NCI-H2107 treated with DMSO at 0.1 percent for 48 hours (cell line): ENCODE data around the gene OR2B2.

ENCODE experiments used
- DNase-seq: peaks from one replicate; lab custom pipeline; 2025; ENCODE audit not compliant: unreplicated experiment; lab: John Stamatoyannopoulos, UW

Gene OR2B2

GRCh38 chr6:27867945-27868300 is 44.3 kb downstream of the OR2B2 start:
- DNase-seq, result no peak

DNA sequence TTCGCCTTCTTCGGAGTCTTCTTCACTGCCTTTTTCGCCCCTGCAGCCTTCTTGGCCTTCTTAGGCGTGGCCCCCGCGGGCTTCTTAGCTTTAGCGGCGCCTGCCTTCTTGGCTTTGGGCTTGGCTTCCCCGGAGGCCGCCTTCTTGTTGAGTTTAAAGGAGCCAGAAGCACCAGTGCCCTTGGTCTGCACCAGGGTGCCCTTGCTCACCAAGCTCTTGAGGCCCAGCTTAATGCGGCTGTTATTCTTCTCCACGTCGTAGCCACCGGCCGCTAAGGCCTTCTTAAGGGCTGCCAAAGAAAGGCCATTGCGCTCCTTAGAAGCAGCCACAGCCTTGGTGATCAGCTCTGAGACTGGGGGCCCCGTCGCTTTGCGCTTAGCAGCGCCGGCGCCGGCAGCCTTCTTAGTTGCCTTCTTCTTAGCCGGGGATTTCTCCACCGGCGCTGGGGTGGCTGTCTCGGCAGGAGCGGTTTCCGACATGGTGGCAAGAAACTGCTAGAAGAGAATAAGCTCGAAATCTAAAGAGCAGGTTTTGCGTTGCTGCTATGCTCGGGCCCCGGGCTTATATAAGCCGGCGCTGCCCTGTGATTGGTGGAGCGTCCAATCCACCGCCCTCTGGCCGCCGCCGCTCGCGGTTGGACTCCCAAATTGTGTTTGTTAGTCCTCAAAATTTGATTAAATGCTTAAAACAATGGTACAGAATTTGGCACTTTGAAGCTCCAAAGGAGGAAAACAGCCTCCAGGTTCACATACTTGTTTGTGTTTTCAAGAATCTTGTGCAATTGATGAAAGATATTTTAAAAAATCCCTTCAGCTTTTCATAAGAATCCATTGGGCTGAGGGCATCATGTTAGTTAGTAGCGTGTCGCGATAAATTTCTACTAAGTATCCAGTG is 44.9 kb downstream of the OR2B2 start:
- DNase-seq, result no peak

DNA sequence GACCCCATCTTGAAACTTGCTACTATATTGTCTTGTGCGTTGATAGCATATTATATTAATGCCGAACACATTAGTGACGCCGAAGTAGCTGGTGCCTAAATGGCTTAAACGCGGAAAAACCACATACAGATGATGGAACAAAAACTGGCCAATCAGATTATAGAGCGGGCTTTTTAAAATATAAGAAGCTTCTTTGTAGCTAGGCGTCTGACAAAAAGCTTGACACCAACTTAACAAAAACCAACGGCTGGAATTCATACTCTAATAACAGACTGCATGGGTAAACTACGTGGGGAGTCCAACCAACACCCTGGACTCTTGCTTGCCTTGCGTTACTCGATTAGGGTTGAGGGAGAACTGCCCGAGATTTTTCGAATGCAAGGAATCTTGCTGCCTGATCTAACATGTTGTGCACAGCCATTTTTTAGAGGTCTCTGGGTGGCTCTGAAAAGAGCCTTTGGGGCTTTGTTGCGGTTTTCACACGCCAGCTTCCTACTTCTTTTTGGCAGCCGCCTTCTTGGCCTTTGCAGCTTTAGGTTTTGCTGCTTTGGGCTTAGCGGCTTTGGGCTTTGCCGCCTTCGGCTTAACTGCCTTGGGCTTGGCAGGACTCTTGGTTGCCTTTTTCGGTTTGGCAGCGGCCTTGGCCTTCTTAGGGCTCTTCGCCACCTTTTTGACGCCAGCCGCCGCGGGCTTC is 45.7 kb downstream of the OR2B2 start:
- DNase-seq, result peak; percentile 42

DNA sequence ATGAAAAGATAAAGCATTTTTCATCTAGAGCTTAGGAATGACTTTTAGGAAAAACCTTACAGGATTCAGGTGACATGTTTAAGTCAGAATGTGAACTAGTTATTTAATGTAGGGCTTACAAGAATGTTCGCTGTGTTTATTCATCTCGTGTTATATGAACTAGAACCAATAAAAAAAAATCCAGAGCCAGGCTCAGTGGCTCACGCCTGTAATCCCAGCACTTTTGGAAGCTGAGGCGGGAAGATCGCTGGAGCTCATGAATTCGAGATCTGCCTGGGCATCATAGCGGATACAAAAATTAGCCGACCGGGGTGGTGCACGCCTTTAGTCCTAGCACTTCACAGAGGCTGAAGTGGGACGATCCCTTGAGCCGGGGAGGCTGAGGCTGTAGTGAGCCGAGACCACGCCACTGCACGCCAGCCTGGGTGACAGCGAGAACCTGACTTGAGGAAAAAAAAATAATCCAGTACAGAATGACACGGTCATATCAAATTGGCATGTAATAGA is 46.3 kb downstream of the OR2B2 start:
- DNase-seq, result no peak

DNA sequence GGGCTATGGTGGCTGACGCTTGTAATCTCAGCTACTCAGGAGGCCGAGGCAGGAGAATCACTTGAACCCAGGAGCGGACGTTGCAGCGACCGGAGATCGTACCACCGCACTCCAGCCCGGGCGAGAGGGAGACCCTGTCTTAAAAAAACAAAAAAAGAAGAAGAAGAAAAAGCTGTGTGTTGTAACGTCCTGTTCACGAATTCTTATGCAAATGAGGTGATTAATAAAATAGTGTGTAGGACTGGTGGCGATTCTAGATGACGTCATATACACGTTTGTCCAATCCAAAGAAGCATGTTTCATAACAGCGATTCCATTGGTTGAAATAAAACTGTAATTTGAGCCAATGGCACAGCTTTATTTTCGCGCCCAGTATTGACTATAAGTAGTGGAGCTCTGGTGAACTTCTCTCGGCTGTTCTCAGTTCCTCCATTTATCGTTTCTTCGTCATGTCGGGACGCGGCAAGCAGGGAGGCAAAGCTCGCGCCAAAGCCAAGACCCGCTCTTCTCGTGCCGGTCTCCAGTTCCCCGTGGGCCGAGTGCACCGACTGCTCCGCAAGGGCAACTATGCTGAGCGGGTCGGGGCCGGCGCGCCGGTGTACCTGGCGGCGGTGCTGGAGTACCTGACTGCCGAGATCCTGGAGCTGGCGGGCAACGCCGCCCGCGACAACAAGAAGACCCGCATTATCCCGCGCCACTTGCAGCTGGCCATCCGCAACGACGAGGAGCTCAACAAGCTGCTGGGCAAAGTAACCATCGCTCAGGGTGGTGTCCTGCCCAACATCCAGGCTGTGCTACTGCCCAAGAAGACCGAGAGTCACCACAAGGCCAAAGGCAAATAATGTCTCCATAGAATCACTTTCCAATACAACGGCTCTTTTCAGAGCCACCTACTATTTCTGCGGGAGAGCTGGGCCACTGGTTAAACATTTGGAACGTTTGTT is 47.0 kb downstream of the OR2B2 start:
- peak; percentile 92 for DNase-seq

- no peak for DNase-seq
Observed at GRCh38 chr6:27863962-27864905, 48.0 kb downstream of the OR2B2 start.

DNA sequence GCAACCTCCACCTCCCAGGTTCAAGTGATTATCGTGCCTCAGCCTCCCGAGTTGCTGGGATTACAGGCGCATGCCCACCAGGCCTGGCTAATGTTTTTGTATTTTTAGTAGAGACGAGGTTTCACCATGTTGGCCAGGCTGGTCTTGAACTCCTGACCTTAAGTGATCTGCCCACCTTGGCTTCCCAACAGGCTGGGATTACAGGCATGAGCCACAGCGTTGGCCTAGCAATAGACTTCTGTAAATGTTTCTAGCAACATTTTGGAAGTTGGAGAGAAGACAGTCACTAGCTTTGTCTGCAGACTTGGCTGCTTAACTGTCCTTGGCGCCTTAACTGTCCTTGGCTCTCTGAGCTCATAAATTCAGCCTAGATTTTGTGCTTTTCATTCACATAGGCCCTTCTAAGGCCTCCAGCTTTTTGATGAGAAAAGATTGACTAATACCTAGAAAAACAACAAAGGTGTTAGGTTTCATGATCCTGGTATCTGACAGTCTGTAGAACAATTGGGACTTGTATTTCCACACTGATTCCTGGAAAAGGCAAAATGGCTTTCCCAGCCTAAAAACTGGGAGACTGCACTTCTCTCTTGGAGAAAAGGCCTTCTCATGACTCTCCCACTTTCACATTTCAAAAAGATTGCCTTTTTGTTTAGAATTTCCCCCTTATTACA is 49.7 kb downstream of the OR2B2 start:
- no peak for DNase-seq

GRCh38 chr6:27861861-27862260 is 50.3 kb downstream of the OR2B2 start:
- no peak for DNase-seq

DNA sequence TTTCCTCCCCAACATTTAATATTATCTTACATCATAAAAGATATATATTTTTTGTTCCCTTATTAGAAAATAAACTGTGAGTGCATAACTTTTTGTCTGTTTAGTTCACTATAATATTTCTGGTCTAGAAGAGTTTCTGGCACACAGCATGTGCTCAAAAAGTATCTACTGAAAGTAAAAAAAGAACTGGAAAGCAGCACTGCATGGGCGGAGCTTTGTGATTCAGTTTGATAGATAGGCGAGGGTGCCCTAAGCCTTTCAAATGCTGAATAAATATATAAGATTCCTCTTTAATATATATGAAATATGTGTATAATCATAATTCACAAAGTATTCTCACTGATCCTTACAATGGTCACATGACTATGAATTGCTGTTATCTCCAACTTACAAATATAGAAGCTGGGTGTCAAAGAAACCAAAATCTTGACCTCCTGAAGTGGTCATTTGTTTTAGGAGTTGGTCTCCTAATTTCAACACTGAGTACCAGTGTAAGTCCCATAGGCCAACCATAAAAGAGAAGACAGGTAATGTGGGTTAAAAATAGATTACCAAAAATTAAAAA is 50.8 kb downstream of the OR2B2 start:
- DNase-seq, result no peak
